Thoracic aorta (tissue), 2 donors: Measurements from ENCODE around the gene AMIGO1. TPM values are rescaled to one million over a fixed set of nuclear protein-coding genes. Genes with fewer than 3 reads are reported as not detected.
A peak's percentile ranks its signal among the peaks of the same experiment; 100 is the strongest.

Experiments
- ATAC-seq: fragments of 150-250 bp; one replicate; pipeline ENCODE4 v1.8.0; 2017; ENCODE audit warnings: low read depth; ENCODE audit not compliant: insufficient number of reproducible peaks, low FRiP score
- DNase-seq: peaks from one replicate; pipeline ENCODE4 v3.0.0-alpha.2; 2020; ENCODE audit warnings: low spot score
- H3K27ac ChIP-seq, 2 donors: fragments of 200-600 bp; sonication (generic); 1 replicate in 1 of 2; 2 replicates in 1 of 2; pipeline ENCODE4 v1.5.1; 2016; ENCODE audit warnings: mild to moderate bottlenecking in 2 of 2, moderate library complexity in 2 of 2
- H3K27me3 ChIP-seq: fragments of 200-600 bp; sonication (generic); replicated peaks from 2 replicates; pipeline ENCODE4 v1.6.0; 2016; ENCODE audit warnings: mild to moderate bottlenecking; ENCODE audit not compliant: insufficient read depth
- H3K36me3 ChIP-seq: fragments of 200-600 bp; sonication (generic); one replicate; pipeline ENCODE4 v1.5.1; 2016
- H3K4me1 ChIP-seq, 2 donors: fragments of 200-600 bp; sonication (generic); 1 replicate in 1 of 2; 2 replicates in 1 of 2; pipeline versions ENCODE4 v1.5.1 to v1.6.0; 2016; ENCODE audit warnings: low read depth in 2 of 2, mild to moderate bottlenecking in 1 of 2; ENCODE audit not compliant: control insufficient read depth in 1 of 2
- H3K4me3 ChIP-seq: fragments of 200-600 bp; sonication (generic); 2 replicates; pipeline ENCODE4 v1.5.1; 2016; ENCODE audit warnings: mild to moderate bottlenecking
- H3K9me3 ChIP-seq: fragments of 200-600 bp; sonication (generic); 2 replicates; pipeline ENCODE4 v1.5.1; 2016
- CTCF ChIP-seq: fragments of 200-600 bp; sonication (generic); IDR thresholded peaks from one replicate; pipeline ENCODE4 v1.5.1; 2019; ENCODE audit warnings: antibody characterized with exemption
- total RNA-seq, 2 donors: library from RNA; depleted of rRNA; stranded (reverse); fragments of >200 nt; gene quantifications; one replicate each; pipeline versions ENCODE4 v1.1.0 to v1.2.3, GENCODE V29; 2016

AMIGO1 gene
- total RNA-seq, 2 donors from 2014 or later: 7.8 to 16.0 TPM

- ATAC-seq (no peak), DNase-seq (no peak)
- Histone ChIP-seq H3K27ac (no peak overlapping the region), H3K4me3 (peak overlapping the region; percentile 94), H3K9me3 (no peaks in the 10 kb centered on the region), H3K4me1 (peaks cover 6 to 23% of the 10 kb centered on the region in 2 donors), H3K36me3 (peaks cover 3% of the 10 kb centered on the region), H3K27me3 (no peaks in the 10 kb centered on the region)
- no peak for TF ChIP-seq CTCF
Observed at GRCh38 chr1:109484519-109484975, 25.0 kb downstream of the AMIGO1 start.

- Histone ChIP-seq H3K27me3 (no peaks in the 10 kb centered on the region), H3K9me3 (no peaks in the 10 kb centered on the region), H3K4me3 (peak within 1 kb of the TSS; percentile 94), H3K4me1 (peaks cover 6 to 23% of the 10 kb centered on the region in 2 donors), H3K27ac (peak within 1 kb of the TSS; percentile 67 to 78), H3K36me3 (no peaks in the 10 kb centered on the region)
- peak; percentile 78 for ATAC-seq
- peak; percentile 42 for DNase-seq
- TF ChIP-seq CTCF: no peak
Observed at GRCh38 chr1:109483672-109484518, 25.6 kb downstream of the AMIGO1 start, which contains the start of gene ATXN7L2. Gene ATXN7L2 (plus strand): TSS chr1:109483905. CDS start chr1:109483954, 49 bp downstream.

- Histone ChIP-seq H3K27ac (peak overlapping the region; percentile 40 to 62), H3K36me3 (no peaks in the 10 kb centered on the region), H3K27me3 (no peaks in the 10 kb centered on the region), H3K4me1 (peaks cover 6 to 23% of the 10 kb centered on the region in 2 donors), H3K9me3 (no peaks in the 10 kb centered on the region), H3K4me3 (peak overlapping the region; percentile 94)
- DNase-seq (no peak), ATAC-seq (no peak)
- peak; percentile 18 for TF ChIP-seq CTCF
Observed at GRCh38 chr1:109482791-109483671, 26.5 kb downstream of the AMIGO1 start.

- ATAC-seq: no peak
- no peaks in the 10 kb centered on the region for H3K9me3 ChIP-seq
- H3K4me1 ChIP-seq: peaks cover 6 to 23% of the 10 kb centered on the region in 2 donors
- H3K4me3 ChIP-seq: no peak overlapping the region
- no peak for TF ChIP-seq CTCF
- DNase-seq: no peak
- no peaks in the 10 kb centered on the region for H3K27me3 ChIP-seq
- H3K36me3 ChIP-seq: no peaks in the 10 kb centered on the region
- H3K27ac ChIP-seq: no peak overlapping the region
Observed at GRCh38 chr1:109482242-109482641, 27.3 kb downstream of the AMIGO1 start.

- Histone ChIP-seq H3K27ac (no peak overlapping the region), H3K27me3 (no peaks in the 10 kb centered on the region), H3K4me3 (no peak overlapping the region), H3K4me1 (peaks cover 6 to 23% of the 10 kb centered on the region in 2 donors), H3K9me3 (no peaks in the 10 kb centered on the region), H3K36me3 (peaks cover 3% of the 10 kb centered on the region)
- ATAC-seq: no peak
- no peak for DNase-seq
- TF ChIP-seq CTCF: no peak
Observed at GRCh38 chr1:109481646-109482045, 27.9 kb downstream of the AMIGO1 start.
